GM18526 (cell line): ENCODE measurements around the gene ACTR5.

ENCODE experiments used
- POLR2A ChIP-seq: IDR thresholded peaks from 3 replicates; pipeline ENCODE4 v1.6.1; 2011; ENCODE audit not compliant: insufficient read length; ENCODE audit errors: extremely low read depth

Gene ACTR5

GRCh38 chr20:38748097-38748860, at the start of gene ACTR5:
ACTR5 (plus strand) TSS chr20:38748460; CDS start chr20:38748479, 19 bp downstream.
- peak; percentile 66 for TF ChIP-seq POLR2A

- TF ChIP-seq POLR2A = no peak
Observed at GRCh38 chr20:38698541-38698940, 49.7 kb upstream of the ACTR5 start.

GRCh38 chr20:38700141-38700540, 48.1 kb upstream of the ACTR5 start:
- TF ChIP-seq POLR2A = no peak

GRCh38 chr20:38700926-38701325, 47.3 kb upstream of the ACTR5 start:
- TF ChIP-seq POLR2A = no peak

- no peak for TF ChIP-seq POLR2A
Observed at GRCh38 chr20:38703526-38703925, 44.7 kb upstream of the ACTR5 start.

- TF ChIP-seq POLR2A = no peak
Observed at GRCh38 chr20:38704136-38704535, 44.1 kb upstream of the ACTR5 start.

GRCh38 chr20:38706509-38706908, 41.8 kb upstream of the ACTR5 start:
- no peak for TF ChIP-seq POLR2A

GRCh38 chr20:38714308-38714707, 34.0 kb upstream of the ACTR5 start:
- no peak for TF ChIP-seq POLR2A

GRCh38 chr20:38715646-38716045, 32.6 kb upstream of the ACTR5 start:
- no peak for TF ChIP-seq POLR2A

- no peak for TF ChIP-seq POLR2A
Observed at GRCh38 chr20:38722683-38723016, 25.6 kb upstream of the ACTR5 start.

GRCh38 chr20:38723017-38723847, 25.0 kb upstream of the ACTR5 start:
- TF ChIP-seq POLR2A = no peak

GRCh38 chr20:38723848-38724625, 24.2 kb upstream of the ACTR5 start, which contains the start of gene SLC32A1:
SLC32A1 (plus strand) TSS chr20:38724486; CDS start chr20:38724725, 239 bp downstream.
- TF ChIP-seq POLR2A = no peak

GRCh38 chr20:38724626-38725147, 23.6 kb upstream of the ACTR5 start:
- TF ChIP-seq POLR2A = no peak

GRCh38 chr20:38725148-38725901, 22.9 kb upstream of the ACTR5 start:
- no peak for TF ChIP-seq POLR2A
